ENCODE data around the gene LMO1.

DNA sequence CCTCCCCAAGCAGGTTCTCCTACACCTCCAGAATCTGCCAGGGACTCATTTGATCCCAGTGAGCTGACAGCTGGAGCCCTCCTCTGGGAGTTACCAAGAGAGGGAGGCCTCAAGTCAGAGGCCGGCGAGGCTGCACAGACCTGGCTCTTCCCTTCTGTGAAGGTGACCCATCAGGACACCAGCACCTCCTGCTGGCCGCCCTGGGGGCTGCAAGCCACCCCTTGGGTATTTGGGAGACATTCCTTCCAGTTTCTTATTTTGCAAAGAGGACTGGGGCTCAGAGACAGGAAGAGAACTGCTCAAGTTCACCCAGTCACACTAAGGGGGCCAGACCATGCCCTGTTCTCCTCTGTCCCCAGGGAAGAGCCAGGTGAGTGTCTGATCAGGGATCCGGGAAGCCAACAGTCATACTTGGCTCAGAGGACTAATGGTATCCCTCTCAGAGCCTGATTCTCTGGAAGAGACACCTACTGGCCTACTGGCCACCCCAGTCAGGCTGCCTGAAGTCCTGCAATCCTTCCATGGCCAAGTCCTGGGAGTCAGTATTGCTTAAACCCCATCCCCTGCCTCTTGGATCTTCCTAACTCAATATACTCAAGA is 54.4 kb downstream of the LMO1 start:
- TF ChIP-seq, protein P1, sequence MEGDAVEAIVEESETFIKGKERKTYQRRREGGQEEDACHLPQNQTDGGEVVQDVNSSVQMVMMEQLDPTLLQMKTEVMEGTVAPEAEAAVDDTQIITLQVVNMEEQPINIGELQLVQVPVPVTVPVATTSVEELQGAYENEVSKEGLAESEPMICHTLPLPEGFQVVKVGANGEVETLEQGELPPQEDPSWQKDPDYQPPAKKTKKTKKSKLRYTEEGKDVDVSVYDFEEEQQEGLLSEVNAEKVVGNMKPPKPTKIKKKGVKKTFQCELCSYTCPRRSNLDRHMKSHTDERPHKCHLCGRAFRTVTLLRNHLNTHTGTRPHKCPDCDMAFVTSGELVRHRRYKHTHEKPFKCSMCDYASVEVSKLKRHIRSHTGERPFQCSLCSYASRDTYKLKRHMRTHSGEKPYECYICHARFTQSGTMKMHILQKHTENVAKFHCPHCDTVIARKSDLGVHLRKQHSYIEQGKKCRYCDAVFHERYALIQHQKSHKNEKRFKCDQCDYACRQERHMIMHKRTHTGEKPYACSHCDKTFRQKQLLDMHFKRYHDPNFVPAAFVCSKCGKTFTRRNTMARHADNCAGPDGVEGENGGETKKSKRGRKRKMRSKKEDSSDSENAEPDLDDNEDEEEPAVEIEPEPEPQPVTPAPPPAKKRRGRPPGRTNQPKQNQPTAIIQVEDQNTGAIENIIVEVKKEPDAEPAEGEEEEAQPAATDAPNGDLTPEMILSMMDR (IDR thresholded peaks at IDR 0.05; ENCODE audit: insufficient read depth, low read length, poor library complexity, severe bottlenecking) = peak; percentile 66
- no peak for TF ChIP-seq EZH2phosphoT487 (conservative IDR thresholded peaks at IDR 0.05; ENCODE audit: low read length)
